Glutamatergic neuron (in vitro differentiated cells): ENCODE results near the gene FBLN2. TPM values are rescaled to one million over a fixed set of nuclear protein-coding genes. Genes with fewer than 3 reads are reported as not detected.
"Not testable (repeated sequence)": the region's sequence is repeated elsewhere in the genome, so short reads cannot be mapped to it uniquely, and the experiment has no call there.

Source experiments
- DNase-seq: peaks from one replicate; pipeline ENCODE4 v3.0.0; 2022
- H3K27ac Mint-ChIP-seq: one replicate; pipeline ENCODE4 v1.8.0; 2020; ENCODE audit warnings: mild to moderate bottlenecking, mixed read lengths, inconsistent platforms; ENCODE audit not compliant: unreplicated experiment
- H3K27me3 Mint-ChIP-seq: one replicate; pipeline ENCODE4 v1.8.0; 2020; ENCODE audit warnings: mild to moderate bottlenecking, moderate library complexity, mixed read lengths, inconsistent platforms; ENCODE audit not compliant: unreplicated experiment
- H3K36me3 Mint-ChIP-seq: one replicate; pipeline ENCODE4 v1.8.0; 2020; ENCODE audit warnings: mild to moderate bottlenecking, mixed read lengths, inconsistent platforms; ENCODE audit not compliant: unreplicated experiment
- H3K4me1 Mint-ChIP-seq: one replicate; pipeline ENCODE4 v1.8.0; 2020; ENCODE audit warnings: mild to moderate bottlenecking, low read depth, mixed read lengths, inconsistent platforms; ENCODE audit not compliant: unreplicated experiment
- H3K4me3 Mint-ChIP-seq: one replicate; pipeline ENCODE4 v1.8.0; 2020; ENCODE audit warnings: mild to moderate bottlenecking, mixed read lengths, inconsistent platforms; ENCODE audit not compliant: unreplicated experiment
- H3K9me3 Mint-ChIP-seq: one replicate; pipeline ENCODE4 v1.8.0; 2020; ENCODE audit warnings: mild to moderate bottlenecking, moderate library complexity, mixed read lengths, inconsistent platforms; ENCODE audit not compliant: unreplicated experiment
- long read RNA-seq: library from polyadenylated mRNA; unstranded; transcript quantifications from one replicate; pipeline ENCODE4 v2.0.0, GENCODE V29; 2020; ENCODE audit not compliant: unreplicated experiment
- total RNA-seq: library from RNA; stranded (reverse); fragmentation: NEBNext Ultra II Directional; extraction: Animal tissue kit (Norgen Biotek cat#: 25700); gene quantifications from one replicate; pipeline ENCODE4 v1.2.1, GENCODE V29; 2021; ENCODE audit not compliant: unreplicated experiment
- TF ChIP-seq, protein P1 (sequence below): fragments of 200-600 bp; sonication (generic); IDR thresholded peaks from one replicate; pipeline ENCODE4 v1.5.0; 2021; ENCODE audit not compliant: partially characterized antibody, unreplicated experiment

Gene FBLN2
- 2.1 TPM for total RNA-seq
- long read RNA-seq: 0 reads

DNA sequence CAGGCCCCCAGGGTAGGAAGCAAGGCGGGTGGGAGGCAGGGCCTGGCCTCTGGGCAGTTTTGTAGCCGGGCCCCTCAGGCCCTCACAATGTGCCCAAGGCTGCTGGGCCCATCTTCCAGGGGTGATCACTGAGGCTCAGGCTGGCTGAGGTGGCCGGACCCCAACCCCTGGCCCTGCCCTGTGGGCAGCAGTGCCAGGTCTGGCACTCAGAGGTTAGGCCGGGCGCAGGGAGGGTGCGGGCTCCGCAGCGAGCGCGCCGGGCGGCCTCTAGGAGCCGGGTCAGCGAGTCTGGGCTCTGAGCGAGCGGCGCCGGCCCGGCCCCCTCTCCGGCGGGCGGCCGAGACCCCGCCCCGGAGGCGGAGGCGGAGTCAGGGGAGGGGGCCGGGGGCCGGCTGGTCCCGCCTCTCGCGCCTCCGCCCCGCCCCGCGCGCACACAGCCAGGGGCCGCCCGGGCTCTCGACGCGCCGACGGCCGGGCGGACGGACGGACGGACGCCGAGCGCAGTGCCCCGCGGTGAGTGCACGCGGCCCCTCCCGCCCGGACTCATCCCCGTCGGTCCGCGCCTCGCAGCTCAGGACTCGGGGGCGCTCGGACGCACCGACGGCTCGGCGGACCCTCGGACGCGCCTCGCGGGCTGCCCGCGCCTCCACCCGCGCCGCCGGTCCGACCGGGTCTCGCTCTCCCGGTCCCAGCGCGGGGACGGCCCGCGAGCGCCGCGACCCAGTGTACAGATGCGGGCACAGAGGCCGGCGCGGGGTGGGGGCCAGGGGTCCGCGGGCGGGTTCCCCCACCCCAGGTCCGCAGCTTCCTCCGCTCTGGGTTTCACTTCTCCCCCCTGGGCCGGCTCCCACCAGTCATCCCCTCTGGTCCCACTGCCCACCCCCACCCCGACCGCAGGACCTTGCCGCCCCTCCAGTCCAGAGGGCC lies at the start of gene FBLN2:
TSS of gene FBLN2 (plus strand) at position 430 of the 927 bp plus-strand sequence. CDS start 21,231 bp downstream, outside the sequence.
- H3K4me3 Mint-ChIP-seq: peak within 1 kb of the TSS; percentile 61
- H3K36me3 Mint-ChIP-seq: no peaks in the 10 kb centered on the region
- TF ChIP-seq, protein P1, sequence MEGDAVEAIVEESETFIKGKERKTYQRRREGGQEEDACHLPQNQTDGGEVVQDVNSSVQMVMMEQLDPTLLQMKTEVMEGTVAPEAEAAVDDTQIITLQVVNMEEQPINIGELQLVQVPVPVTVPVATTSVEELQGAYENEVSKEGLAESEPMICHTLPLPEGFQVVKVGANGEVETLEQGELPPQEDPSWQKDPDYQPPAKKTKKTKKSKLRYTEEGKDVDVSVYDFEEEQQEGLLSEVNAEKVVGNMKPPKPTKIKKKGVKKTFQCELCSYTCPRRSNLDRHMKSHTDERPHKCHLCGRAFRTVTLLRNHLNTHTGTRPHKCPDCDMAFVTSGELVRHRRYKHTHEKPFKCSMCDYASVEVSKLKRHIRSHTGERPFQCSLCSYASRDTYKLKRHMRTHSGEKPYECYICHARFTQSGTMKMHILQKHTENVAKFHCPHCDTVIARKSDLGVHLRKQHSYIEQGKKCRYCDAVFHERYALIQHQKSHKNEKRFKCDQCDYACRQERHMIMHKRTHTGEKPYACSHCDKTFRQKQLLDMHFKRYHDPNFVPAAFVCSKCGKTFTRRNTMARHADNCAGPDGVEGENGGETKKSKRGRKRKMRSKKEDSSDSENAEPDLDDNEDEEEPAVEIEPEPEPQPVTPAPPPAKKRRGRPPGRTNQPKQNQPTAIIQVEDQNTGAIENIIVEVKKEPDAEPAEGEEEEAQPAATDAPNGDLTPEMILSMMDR: no peak
- peaks cover 13% of the 10 kb centered on the region for H3K27me3 Mint-ChIP-seq
- peaks cover 18% of the 10 kb centered on the region for H3K4me1 Mint-ChIP-seq
- peaks cover 9% of the 10 kb centered on the region for H3K9me3 Mint-ChIP-seq
- no peak within 1 kb of the TSS for H3K27ac Mint-ChIP-seq
- peak; percentile 62 for DNase-seq

DNA sequence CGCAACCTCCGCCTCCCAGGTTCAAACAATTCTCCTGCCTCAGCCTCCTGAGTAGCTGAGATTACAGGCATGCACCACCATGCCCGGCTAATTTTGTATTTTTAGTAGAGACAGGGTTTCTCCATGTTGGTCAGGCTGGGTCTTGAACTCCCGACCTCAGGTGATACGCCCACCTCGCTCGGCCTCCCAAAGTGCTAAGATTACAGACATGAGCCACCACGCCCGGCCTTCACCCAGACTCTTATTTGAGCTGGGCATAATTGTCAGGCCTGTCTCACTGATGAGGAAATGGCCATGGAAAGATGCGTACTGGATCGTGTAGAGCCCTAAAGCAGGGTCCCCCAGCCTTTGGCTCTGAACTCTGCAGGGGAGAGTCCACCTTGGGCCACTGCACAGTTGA lies 49.7 kb upstream of the FBLN2 start:
- not testable (repeated sequence) for H3K36me3 Mint-ChIP-seq, H3K27me3 Mint-ChIP-seq, DNase-seq, H3K9me3 Mint-ChIP-seq, H3K27ac Mint-ChIP-seq, H3K4me1 Mint-ChIP-seq, H3K4me3 Mint-ChIP-seq

DNA sequence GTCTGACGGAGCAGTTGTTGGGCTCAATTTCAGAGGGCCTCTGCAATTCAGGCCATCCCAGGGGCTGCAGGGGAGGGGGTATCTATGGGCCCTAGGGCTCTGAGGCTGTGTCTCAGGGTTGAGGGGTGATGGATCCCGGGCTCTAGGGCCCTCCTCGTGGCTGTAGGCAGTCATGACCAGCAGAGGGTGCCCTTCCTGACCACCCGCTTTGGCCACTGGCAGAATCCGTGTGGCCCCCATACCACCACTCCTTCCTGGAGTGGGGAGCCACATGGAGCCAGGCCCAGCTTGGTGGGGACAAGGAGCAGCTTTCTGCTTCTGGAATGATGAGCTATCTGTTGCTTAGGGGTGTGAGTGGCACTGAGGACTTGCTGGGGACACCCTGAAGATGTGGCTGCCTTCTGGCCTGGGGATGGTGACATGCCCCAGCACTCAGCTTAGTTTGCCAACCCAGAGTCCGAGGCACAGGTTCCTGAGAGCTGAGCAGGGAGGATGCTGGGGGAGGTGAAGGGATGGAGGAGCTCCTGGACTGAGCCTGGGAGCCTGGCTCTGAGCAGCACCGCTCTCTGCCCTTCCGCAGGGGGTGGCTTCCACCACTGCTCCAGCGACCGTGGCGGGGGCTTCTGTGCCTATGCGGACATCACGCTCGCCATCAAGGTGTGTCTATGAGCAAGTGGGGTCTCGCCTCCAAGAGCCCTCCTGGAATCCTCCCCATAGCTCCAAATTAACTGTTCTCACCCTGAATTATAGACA lies 48.6 kb upstream of the FBLN2 start:
- Mint-ChIP-seq H3K9me3 (peaks cover 5% of the 10 kb centered on the region), H3K36me3 (no peaks in the 10 kb centered on the region), H3K27ac (no peak overlapping the region), H3K27me3 (peaks cover 4% of the 10 kb centered on the region), H3K4me3 (no peak overlapping the region), H3K4me1 (no peaks in the 10 kb centered on the region)
- peak; percentile 52 for DNase-seq
- TF ChIP-seq, protein P1: peak; percentile 60

DNA sequence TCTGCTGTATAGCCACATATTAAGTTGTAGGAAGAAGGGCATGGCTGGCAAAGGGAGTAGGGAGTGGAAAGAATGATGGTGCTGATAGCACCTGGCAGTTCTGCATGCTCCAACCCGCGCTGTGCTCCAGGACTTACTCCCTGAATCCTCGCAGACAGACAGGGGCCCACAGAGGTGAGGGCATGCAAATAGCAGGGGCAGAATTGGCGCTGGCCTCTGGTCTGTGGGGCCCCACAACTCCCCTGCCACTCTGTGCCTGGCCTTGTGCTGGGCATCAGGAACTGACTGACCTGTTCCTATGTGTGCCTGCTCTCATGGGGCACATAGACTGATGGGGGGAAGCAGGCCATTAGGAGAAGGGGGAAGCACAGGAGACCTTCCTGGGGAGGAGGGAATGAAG lies 47.9 kb upstream of the FBLN2 start:
- DNase-seq: no peak
- Mint-ChIP-seq H3K27ac (no peak overlapping the region), H3K27me3 (peaks cover 2% of the 10 kb centered on the region), H3K4me1 (no peaks in the 10 kb centered on the region), H3K36me3 (no peaks in the 10 kb centered on the region), H3K4me3 (no peak overlapping the region), H3K9me3 (peaks cover 4% of the 10 kb centered on the region)
- TF ChIP-seq, protein P1: no peak

DNA sequence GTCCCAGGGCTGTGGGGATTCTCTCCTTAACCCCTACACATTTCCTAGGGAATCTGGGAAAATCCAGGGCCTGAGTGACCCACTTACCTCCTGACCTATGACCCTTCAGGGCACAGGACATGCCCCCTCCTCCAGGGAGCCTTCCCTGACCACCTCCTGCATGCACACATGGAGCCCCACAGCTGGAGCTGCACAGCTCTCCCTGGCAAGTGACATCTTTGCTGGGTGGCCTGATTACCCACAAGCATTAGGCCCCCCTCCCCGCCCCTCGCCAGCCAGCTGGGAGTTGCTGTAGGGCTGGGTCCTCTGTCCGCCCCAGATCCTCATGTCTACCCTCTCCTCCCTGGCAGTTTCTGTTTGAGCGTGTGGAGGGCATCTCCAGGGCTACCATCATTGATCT lies 47.4 kb upstream of the FBLN2 start:
- Mint-ChIP-seq H3K27me3 (peaks cover 2% of the 10 kb centered on the region), H3K4me3 (no peak overlapping the region), H3K27ac (no peak overlapping the region), H3K9me3 (peaks cover 5% of the 10 kb centered on the region), H3K4me1 (no peaks in the 10 kb centered on the region), H3K36me3 (no peaks in the 10 kb centered on the region)
- TF ChIP-seq, protein P1: no peak
- DNase-seq: no peak
